Epithelial cell of esophagus (primary cell): ENCODE results near the gene FBXW8.

ENCODE experiments used
- DNase-seq: peaks from one replicate; pipeline ENCODE4 v3.0.0; 2010; ENCODE audit warnings: low read depth
- H3K4me3 ChIP-seq: 2 replicates; pipeline ENCODE4 v1.5.1; 2011; ENCODE audit warnings: mild to moderate bottlenecking, low read length, control low read depth
- CTCF ChIP-seq: IDR thresholded peaks from 2 replicates; pipeline ENCODE4 v1.5.1; 2011; ENCODE audit warnings: low read depth, mild to moderate bottlenecking, low read length, control low read depth, inconsistent platforms; ENCODE audit not compliant: insufficient read depth; ENCODE audit errors: missing control alignments

FBXW8 gene

GRCh38 chr12:116918464-116918863, 7.7 kb downstream of the FBXW8 start:
- H3K4me3 ChIP-seq: no peak overlapping the region
- no peak for TF ChIP-seq CTCF
- DNase-seq: no peak

DNA sequence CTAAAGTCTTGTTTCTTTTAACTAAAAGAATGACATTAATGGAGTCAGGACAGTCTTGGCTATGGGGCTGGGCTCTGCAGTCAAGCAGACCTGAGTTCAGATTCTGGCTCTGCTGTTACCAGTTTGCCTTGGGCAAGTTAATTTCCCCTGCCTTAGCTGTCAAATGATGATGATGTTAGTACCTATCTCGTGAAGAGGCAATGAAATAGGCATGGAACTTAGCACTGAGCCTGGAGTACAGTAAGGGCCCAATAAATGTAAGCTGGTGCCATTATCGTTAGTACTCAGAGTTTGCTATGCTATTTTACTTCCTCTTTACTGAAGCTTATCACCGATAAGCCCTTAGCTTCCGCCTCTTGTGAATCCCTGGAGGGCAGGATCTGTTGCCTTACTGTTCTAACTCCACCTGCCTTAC, 8.5 kb downstream of the FBXW8 start:
- no peak for TF ChIP-seq CTCF
- H3K4me3 ChIP-seq: no peak overlapping the region
- DNase-seq: no peak

DNA sequence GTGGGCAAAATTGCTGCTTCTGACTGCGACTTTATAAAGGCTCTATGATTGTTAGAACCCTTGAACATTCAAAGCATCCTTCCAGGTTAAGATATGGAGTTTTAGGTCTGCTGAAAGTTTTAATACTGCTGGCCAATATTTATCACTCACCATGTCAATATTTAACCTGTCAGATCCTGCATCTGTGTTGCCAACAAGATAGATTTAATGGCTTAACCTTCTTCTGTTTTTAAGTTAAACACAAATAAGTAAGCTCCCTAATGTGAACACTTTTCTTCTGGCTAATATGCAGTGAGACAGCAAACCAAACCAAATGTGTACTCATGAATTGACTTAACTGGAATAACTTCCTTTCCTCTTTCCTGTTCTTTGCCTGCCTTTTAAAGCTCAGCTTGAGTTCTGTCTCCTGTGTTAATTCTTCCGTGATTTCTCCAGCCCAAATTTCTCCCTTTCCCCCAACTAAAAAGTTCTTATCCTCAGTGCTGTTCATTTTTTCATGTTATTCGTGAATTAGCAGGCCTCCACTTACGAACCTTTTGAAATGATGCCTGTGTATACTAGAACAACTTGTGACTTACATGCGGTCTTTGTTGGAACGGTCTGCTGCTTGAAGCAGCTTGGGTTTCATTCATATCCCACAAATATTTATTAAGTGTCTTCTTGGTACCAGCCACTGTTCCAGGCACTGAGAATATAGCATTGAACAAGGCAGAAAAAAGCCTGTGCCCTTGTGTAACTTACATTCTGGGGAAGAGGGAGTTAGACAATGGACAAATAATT, 9.1 kb downstream of the FBXW8 start:
- no peak for DNase-seq
- no peak overlapping the region for H3K4me3 ChIP-seq
- TF ChIP-seq CTCF: no peak

- no peak for TF ChIP-seq CTCF
- no peak for DNase-seq
- no peak overlapping the region for H3K4me3 ChIP-seq
Measured at GRCh38 chr12:116920939-116921338, 10.2 kb downstream of the FBXW8 start.

DNA sequence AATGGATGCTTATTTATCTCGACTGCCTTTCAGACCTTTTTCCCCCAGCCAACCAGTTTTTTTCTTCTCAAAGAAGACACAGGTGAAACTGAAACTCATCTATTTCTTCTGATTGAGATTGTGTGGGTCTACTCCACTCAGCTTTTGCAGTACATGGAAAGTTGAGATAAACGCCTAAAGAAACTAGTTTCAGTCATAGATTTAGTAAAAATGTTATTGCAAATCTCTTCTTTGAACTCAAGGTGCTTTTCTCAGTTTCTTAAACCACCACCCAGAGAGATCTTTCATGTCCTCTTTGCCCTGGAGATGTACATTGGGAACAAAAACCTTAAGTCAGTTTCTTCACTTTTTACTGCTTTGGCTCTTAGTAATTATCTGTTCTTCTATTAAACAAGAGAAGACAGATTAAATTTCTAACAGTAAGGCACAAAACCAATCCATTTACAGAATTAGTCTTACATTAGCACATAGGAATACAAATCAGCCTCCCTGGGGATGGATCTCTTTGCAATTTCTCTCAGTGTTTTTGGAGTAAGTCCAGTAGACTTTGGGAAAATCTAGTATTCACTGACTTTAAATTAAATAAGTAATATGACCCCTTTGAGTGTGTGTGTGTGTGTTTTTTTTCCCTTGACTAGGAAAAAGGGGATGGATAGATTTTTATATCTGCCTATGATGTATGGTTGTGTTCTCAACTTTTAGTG, 11.6 kb downstream of the FBXW8 start:
- DNase-seq: no peak
- H3K4me3 ChIP-seq: no peak overlapping the region
- no peak for TF ChIP-seq CTCF

DNA sequence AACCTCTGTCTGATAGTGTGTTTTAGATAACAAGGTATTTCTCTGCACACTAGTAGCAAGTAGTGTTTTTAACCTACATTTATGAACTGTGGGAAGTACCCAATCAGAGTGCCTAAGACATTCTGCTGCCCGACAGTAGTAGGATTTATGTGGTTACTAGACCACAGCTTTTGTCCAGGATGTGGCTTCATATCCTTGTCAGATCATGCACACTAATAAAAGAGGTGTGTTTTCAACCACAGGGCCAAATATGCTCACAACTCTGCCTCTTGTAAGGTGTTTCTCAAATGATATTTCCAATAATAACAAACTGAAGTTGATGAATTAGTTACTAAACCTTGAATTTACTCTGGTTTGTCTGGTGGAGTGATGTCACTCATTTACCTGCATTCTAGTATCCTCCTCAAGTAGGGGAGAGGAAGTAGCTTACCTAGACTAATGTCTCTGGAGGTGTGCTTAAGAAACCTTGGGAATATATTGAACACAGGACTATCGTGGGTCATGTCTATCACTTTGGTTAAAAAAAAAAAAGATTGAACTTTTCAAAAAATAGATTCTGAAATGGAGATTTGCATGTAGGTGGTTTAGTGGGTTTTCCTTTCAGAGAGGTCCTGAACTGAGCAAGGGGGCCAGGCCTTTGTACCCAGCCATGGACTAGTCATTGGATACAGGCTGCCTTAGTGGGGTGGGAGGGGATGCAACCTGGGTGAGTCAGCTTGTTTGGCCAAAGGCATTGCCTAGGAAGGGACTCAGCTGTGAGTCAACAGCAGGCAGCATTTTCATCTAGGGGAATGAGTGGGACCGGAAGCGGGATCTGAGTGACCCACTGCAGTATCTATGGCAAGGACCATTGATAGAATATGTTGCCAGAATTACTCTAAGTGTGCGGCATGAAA, 14.1 kb downstream of the FBXW8 start:
- no peak overlapping the region for H3K4me3 ChIP-seq
- TF ChIP-seq CTCF: no peak
- peak; percentile 86 for DNase-seq
